T1000 (cell line): ENCODE measurements around the gene MSI2.

Experiments used
- DNase-seq: peaks from one replicate; lab custom pipeline; 2025; ENCODE audit warnings: mixed read lengths; lab: John Stamatoyannopoulos, UW

Gene MSI2

DNA sequence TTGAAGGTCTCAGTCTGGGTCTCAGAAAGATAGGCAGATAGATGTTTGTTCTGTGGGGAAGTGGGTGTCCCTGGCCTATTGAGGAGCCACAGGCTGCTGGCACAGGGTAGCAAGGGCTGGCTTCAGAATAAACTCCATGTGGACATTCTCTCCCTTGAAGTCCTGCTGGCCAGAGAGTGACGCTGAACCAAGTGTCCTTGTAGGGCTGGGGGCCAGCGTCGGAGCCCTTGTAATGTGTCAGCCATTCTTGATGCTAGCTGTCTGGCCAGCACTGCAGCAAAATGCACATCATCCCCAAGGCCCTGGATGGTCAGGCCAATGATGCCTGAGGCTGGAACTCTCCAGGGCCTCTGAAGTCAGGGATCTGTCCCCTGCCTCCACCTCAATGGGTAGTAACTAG, 385.4 kb downstream of the MSI2 start:
- DNase-seq, result no peak

DNA sequence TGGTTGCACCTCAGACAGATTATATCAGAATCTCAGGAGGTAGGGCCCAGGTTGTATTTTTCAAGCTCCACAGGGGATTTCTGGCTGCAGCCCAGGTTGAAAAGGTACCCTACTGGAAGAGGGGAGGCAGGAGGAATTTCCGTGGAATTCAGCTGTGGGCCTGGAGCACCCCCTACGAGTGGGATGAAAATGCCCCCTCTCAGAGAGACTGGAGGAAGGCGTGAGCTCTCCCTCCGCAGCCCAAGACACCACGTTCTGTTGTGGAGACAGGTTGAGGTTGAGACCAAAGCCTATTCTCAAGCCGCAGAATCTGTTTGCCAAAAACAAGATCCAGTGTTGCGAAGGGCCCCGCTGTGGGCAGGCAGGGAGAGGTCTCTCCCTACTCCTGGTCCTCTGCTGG, 386.7 kb downstream of the MSI2 start:
- DNase-seq, result no peak

DNA sequence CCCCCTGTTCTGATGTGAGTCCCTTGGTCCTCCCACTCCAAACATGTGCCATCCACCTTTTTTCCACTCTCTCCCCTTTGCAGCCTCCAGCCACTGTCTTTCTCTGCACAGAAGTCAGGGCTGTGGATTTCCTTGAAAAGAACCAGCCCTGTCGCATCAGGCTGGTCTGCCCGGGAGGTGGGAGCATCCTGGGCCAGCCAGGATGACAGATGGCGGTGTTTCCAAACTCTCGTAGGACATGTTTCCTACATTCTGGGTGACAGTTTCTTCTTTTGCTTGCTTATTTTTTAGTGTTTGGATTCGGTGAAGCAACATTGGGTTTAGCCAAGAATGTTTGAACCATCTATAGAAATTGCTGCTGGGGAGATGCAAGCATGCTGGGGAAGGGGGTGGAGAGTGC, 388.0 kb downstream of the MSI2 start:
- DNase-seq, result no peak

DNA sequence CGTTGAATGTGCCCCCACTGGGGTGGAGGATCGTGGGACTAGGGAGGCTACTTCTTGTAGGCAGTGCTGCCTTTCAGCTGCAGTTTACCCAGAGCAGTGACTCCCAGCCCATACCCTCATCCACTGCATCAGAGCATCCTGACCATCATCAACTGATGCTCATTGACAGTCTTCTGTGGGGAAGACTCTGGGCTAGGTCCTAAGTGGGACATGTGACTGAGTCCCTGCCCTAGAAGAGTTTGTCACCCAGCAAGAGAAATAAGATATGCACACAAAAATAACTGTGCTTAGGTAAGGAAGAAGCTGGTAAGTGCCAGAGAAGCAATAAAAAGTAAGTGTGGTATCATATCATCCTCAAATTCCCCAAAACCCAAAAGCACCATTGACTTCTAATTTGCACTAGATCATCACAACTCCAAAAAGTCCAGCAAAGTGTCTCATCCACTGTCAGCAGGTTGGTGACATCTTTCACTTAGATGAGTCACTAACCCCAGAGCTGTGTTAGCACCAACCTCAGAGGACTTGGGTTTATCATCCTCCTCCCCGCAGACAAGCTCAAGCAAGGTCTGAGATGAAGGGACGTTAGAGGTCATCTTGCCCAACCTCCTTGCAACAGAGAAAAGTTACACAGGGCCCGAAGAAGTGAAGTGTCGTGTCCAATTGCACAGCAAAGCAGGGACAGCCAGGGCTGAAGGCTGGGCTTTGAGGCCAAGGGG, 389.8 kb downstream of the MSI2 start:
- no peak for DNase-seq

DNA sequence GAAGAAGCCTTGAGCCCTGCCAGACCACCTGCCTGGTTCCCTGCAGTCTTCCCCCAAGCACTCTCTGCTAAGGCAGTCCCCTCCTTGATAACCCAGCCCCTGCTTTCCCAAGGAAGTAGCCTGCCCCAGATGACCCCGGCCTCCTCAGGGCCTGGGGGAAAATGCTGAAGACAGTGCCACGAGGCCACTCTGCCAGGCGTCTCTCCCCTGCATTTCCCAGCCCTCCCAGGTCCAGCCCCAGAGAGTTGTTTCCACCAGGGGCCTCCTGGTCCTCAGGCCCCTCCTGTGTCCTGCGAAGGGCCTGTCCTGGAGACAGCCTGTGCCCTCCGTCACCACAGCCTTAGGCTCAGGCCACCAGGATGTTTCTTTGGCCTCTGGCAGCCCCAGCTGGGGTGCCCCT, 392.4 kb downstream of the MSI2 start:
- DNase-seq, result no peak

DNA sequence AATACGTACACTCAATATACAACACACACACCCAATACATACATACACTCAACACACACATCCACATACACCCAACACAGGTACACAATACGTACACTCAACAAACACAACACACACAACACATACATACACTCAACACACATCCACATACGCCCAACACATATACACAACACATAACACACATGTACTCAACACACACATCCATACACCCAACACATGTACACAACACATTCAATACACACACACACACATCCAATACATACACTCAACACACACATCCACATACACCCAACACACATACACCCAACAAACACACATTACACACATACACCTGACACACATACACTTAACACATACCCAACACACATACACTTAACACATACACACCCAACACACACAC, 392.9 kb downstream of the MSI2 start:
- no peak for DNase-seq

DNA sequence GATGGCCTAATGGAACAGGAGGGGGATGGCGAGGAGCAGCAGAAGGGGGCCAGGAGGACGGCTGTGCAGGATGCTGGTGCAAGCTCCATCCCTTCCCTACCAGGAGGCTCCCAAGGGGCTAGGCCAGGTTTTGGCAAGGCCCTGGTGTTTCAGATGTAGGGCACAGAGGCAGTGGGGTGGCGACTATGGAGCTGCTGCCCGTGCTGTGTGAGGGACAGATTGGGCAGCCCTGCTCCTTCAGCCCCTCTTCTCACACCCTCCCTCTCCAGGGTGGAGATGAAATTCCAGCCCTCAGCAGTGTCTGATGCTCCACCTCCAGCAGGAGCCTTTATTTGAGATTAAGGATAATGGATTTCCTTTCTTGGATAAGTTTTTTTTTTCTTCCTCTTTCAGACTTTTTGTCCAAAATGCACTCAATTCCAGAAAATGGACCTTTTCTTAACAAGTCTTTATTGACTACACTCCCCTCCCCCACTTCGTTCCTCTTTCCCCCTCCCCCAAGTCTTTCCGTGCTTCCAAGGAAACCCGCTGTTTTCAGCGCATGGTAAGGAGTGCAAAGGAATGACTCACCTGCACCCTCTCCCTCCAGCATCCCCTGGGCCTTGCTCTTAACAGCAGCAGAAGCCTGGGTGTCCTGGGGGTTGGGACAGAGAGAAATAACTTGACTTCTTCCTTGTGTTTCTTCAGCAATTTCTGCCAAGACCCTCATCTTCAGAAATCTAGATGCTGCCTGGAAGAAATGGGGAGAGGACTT, 393.6 kb downstream of the MSI2 start:
- no peak for DNase-seq

DNA sequence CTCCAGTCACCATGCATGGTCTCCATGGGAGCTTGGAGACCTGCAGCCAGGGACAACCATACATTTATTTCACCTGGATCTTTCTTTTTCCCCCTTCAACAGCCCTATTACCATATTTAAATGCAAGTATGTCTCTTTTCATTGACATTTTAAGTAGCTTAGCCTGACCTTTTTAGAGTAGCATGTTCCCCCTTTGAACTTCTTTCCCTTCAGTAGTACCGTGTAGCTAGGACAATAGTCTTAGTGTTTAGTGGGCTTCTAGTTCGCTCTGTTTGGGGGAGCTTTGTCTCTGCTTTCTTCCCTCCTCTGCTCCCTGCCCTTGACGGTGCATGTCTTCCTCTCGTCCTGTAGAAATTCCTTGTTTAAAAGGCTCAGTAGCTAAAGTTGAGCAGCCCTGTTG, 394.2 kb downstream of the MSI2 start:
- DNase-seq, result no peak

DNA sequence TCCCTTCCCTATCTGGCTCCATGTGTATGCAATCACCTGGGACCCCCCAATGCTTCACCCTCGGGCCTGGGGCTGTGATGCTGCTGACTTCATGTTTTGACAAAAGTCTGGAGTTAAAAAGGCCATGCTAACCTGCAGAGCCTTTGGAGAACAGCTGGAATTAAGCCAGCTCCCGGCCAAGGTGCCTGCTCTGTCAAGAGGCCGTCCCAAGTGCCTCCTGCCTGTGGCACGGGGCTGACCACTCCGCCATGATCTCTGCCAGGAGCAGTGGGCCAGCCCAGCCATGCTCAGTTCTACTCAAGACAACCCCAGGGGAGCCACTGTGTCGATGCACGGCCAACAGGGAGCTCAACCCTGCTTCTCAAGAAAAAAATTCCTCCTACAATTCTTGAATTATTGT, 395.1 kb downstream of the MSI2 start:
- DNase-seq, result no peak

DNA sequence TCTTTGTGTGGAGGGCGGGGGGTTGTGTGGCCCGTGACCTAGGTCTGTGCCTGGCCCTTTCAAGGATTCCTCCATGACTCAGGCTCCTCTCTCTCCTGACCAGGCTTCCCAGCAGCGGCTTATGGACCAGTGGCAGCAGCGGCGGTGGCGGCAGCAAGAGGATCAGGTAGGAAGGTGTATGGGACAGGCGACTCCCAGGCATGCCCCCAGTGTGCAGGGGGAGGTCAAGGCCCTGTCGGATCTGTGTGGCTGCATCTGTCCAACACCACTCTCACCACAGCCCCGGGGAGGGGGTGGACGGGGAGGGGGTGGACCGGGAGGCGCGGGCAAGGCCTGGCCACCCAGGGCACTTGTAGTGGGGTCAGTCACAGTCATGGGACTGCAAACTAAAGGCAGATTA, 395.7 kb downstream of the MSI2 start:
- no peak for DNase-seq

DNA sequence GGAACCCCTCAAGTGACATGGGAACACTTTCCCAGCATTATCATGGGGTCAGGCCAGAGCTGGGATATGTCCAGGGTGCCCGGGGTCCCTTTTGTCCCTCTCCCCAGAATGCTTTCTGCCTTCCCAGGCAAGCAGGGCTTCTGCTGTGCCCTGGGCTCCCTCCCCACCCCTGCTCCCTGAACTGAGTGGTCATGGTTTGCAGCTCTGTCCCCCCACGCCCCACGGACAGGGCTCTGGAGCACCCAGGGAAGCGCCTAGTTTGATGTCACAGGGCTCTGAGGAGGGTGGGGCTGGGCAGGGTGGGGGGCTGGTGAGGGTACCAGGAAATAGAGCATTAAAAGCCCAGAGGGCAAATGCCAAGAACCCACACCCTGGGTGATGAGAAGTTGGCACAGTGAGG, 396.5 kb downstream of the MSI2 start:
- DNase-seq, result no peak

DNA sequence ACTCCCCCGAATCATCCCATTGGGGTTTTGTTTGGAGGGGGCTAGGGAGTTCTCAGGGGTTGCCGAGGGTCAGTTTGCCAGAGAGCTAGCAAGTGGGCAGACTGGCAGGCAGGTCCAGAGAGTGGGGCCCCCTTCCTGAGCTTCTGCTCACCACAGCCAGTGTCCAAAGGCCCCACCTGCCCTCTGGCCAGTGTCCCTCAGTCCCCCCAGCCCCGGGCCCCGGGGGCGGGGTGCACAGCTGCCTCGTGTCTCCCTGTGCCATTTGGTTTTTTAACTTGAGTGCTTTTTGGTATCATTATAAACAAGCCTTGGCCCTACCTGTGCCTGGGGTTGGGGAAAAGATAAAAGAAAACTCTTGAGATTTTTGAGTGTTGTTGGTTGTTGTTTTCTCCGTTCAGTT, 397.0 kb downstream of the MSI2 start:
- no peak for DNase-seq

DNA sequence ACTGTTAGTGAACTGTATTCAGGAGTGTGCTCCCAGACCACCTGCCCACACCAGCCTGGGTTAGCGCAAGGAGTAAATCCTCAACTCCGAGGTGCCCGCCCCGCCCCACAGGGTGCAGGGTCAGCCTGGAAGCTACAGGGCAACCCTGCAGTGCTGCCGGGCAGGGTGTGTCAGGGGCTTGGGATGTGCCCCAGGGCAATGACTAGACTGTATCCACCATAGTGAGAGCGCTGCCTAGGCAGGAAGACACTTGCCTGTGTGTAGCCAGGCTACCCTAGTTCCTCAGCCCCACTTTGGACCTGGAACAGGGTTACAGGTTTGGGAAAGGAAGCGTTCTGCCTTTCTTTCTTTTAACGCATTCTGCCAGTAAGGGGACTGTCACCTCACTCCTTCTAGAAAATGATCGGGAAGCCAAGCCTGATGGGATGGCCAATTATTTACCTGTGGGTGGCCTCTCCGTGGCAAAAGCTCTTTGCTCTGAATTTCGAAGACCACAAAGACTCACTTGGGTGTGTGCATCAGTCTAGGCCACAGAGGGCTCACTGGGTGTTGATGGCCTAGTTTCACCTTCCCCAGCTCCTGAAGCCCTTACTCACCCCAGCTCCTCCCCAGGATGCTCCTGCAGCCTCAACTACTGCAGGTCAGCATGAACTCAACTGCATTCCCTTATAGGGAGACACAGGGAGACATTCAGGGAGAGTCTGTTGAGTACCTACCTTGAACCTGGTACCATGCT, 397.9 kb downstream of the MSI2 start:
- DNase-seq, result no peak

DNA sequence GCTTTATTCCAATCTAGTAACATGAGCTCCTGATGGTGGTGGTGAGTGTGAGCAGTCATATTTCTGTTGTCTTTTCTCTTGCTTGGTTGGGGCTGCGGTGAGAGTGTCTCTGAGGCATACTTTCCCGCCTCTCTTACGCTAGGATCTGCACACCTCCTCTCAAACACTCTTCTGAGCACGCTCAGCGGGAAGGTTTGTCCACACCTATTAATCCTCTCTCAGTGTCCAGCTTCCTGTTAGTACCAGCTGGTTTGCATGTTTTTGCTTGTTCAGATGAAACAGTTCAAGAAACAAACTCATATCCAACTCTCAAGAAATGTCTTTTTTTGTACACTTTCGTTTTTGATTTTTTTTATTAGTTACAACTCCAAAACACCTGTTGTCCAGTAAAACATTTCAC, 399.2 kb downstream of the MSI2 start:
- DNase-seq, result no peak

DNA sequence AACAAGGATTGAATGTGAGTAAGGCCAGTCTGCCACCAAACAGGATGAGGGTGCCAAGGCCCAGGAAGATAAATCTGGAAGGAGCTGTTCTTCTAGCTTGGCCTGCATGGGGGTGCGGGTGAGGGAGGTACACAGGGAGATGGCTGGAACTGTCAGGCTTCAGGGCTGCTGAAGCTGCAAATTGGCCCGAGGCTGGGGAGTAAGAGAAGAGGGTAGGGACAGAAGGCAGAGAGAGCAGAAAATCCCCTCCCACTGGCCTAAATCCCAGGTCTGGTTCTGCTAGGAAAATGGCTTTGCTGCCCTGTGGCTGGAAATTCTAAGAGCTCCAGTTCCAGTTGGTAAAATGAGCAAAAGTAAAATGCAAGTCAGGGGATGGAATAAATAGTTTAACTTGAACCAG, 400.9 kb downstream of the MSI2 start:
- no peak for DNase-seq

DNA sequence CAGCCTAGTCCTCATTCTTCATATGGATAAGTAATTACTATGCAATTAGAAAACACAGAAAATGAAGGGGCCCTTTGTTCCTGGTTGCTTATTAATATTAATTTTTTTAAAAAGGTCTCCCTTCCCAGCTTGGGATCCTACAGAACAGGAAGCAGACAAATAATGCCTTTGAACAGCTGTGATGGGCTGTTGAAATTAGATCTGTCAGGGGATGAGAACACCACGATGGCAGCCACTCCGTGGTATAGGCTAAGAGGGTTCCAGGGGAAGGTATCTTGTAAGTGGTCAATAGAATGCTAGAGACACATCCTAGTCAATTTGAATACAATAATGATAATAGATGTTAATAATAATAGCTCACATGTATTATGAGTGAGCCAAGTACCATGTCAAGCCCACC, 405.7 kb downstream of the MSI2 start:
- DNase-seq, result no peak

DNA sequence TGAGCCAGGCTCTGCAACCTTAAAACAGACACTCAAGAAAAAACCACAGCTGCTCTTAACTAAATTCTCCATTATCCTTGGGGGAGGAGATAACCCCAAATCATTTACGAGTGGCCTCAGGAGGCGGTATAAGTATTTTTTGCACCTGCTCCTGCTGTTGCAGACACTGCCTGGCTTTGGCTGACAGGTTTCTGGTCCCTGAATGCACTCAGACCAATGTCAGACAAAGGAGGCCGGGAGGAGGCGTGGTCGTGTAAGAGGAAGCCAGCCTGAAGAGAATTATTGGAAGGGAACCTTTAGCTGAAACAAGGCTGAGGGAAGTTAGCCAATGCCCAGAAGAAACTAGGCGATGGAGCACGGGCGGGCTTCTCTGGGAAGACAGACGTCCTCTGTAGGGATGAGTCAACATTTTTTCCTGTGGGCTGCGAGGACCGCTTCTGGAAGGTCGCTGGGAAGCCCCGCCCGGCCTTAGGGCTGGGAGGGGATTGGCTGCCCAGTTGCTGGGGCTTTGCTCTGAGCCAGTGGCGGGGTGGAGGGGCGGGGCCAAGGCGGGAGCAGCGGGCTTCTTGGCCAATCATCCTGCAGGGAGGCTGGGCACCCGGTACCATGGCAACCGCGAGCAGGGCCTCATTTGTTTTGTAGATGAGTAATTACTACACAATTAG, 406.5 kb downstream of the MSI2 start:
- DNase-seq, result peak; percentile 99

DNA sequence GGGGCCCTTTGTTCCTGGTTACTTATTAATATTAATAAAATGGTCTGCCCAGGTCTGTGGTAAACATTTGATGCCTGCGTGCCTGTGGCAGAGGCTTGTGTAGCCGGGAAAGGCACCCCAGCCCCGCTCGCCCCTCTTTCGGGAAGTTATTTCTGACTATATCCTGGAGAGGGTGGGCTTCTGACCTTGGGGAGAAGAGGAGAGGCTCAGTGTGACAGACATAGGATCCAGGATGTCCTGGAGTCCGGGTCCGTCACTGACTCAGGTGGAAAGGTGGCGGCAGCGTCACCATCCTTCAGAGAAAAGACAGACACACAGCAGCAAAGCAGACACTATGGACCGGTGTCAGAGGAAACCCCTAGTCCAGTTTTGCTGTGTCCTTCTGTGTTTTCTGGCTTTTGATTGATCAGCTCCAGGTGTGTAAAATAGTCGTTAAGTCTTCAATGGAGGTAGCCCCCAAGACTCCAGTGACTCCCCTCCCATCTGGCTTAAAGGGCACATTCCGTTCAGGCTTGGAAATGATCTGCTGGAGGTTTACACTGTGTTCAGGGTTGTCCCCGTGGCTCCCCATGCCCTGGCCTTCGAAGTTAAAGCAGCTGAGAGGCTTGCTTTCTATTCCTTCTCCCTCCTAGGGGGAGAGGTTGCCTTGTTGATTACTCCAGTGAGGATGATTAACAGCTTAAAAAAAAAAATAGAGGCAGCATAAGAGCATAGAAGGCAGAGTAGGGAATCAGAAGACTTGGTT, 407.2 kb downstream of the MSI2 start:
- peak; percentile 47 for DNase-seq

DNA sequence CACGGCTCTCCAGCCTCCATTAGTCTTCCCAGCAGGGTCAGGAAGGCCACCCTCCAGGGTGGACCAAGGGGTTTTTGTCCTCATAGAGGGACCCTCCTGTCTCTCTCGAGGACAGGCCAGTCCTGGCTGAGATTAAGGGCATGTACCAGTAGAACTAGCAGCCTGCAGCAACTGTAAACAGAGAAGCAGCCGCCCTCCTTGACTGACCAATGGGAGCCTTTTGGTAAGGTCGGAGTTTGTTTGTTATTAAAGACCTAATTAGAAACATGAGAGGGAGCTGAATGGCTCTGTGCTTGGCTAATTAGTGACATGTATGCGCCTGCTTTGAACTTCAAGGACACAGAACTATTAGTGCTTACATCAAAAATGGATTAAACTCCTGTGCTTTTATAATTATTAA, 408.8 kb downstream of the MSI2 start:
- no peak for DNase-seq

DNA sequence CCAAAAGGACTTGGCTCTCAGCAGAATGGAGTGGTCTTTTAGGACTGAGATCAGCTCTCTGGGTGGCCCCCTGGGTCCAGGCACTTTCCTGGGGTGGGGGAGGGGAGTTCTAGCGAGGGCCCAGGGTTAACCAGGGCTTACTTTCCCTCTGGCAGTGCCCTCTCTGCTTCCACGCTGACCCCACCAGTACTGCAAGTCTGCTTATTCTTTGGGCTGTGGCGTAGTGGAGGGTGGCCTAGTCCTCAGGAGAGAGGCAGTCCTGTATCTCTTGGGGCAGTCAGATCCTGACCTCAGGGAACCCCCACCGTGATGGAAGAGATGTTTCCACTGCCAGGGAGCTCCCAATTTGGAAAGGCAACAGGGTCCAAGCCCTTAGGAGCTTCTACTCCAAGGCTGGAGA, 409.4 kb downstream of the MSI2 start:
- DNase-seq, result no peak

DNA sequence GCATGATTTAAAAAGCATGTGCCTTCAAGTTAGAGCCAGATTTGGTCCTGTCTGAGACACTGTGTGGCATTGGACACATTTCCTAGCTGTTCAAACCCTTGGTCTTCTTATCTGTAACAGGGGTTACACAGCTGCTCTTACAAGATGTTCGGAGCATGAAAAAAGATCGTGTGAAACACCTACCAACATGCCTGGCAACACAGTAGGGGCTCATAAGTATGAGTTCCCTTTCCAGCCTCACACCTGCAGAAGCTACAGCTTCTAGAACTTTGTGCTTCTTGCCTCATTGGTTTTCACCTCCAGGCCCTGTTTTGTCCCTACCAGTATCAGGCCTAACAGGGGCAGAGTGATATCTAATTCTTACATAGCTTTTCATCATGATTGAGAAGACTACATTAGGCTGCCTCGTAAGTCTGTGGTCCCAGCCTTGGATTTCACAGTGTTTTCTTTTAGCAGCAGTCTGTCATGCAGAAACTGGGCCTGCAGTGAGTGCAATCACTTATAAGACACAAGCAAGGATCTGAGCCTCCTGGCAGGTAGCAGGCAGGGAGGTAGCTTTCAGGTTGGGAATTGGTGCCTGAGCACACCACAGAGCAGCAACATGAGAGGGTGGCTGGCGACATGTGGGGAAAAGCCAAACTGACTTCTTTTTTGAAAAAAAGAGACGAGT, 410.0 kb downstream of the MSI2 start:
- DNase-seq, result no peak
